Cardiac fibroblast (primary cell): ENCODE data around the gene KRT5.
A peak's percentile ranks its signal among the peaks of the same experiment; 100 is the strongest.

ENCODE experiments used
- DNase-seq, 2 donors: peaks; one replicate each; pipeline versions ENCODE4 v3.0.0 to v3.0.0-alpha.2; 2010; ENCODE audit warnings: low read depth in 2 of 2
- H3K4me3 ChIP-seq, 2 donors: replicated peaks in 1 of 2; 1 replicate in 1 of 2; 2 replicates in 1 of 2; pipeline ENCODE4 v1.5.1; 2011; ENCODE audit warnings: low read depth in 2 of 2, low read length in 2 of 2, mild to moderate bottlenecking in 2 of 2, moderate library complexity in 1 of 2
- TF ChIP-seq, protein P1 (sequence below): IDR thresholded peaks from one replicate; pipeline ENCODE4 v1.5.1; 2011; ENCODE audit warnings: low read depth, mild to moderate bottlenecking, low read length, inconsistent platforms

The KRT5 gene

DNA sequence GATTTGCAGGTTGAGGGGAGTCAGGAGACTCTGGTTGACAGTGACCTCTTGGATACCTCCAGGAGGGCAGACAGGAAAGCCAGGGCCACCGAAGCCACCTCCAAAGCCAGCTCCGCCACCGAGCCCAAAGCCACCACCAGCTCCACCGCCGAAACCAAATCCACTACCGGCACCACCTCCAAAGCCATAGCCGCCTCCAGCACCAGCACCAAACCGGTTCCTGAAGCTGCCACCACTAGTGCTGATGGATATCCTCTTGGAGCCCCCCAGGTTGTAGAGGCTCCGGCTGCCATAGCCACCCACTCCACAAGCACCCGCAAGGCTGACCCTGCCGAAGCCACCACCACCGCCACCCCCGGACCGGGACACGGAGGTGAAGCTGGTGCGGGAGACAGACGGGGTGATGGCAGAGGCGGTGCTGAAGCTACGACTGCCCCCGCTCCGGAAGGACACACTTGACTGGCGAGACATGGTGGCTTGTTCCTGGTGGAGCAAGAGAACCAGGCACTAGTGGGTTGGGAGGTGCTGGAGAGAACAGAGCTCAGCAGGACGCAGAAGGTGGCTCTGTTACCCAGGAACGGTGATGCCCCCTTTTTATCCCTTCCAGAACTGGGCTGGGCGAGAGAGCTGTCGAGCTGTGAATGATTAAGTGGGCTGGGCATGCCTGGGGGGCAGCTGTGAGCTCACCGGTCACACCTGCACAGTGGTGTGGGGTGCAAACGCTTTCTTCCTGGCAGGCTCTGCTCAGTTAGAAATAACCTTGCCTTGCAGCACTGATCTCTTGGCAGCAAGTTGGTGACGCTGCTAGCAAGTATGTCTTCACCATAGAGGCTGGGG, at the start of gene KRT5:
KRT5 (minus strand) TSS at position 569 of the 837 bp plus-strand sequence; CDS start at position 471, 98 bp downstream.
- no peak for DNase-seq
- no peak within 1 kb of the TSS for H3K4me3 ChIP-seq

GRCh38 chr12:52568111-52568510, 47.9 kb upstream of the KRT5 start:
- TF ChIP-seq, protein P1, sequence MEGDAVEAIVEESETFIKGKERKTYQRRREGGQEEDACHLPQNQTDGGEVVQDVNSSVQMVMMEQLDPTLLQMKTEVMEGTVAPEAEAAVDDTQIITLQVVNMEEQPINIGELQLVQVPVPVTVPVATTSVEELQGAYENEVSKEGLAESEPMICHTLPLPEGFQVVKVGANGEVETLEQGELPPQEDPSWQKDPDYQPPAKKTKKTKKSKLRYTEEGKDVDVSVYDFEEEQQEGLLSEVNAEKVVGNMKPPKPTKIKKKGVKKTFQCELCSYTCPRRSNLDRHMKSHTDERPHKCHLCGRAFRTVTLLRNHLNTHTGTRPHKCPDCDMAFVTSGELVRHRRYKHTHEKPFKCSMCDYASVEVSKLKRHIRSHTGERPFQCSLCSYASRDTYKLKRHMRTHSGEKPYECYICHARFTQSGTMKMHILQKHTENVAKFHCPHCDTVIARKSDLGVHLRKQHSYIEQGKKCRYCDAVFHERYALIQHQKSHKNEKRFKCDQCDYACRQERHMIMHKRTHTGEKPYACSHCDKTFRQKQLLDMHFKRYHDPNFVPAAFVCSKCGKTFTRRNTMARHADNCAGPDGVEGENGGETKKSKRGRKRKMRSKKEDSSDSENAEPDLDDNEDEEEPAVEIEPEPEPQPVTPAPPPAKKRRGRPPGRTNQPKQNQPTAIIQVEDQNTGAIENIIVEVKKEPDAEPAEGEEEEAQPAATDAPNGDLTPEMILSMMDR = no peak
- DNase-seq = no peak
- H3K4me3 ChIP-seq = no peak overlapping the region

More for the DNA sequence above, at the start of gene KRT5:
- TF ChIP-seq, protein P1 = no peak

DNA sequence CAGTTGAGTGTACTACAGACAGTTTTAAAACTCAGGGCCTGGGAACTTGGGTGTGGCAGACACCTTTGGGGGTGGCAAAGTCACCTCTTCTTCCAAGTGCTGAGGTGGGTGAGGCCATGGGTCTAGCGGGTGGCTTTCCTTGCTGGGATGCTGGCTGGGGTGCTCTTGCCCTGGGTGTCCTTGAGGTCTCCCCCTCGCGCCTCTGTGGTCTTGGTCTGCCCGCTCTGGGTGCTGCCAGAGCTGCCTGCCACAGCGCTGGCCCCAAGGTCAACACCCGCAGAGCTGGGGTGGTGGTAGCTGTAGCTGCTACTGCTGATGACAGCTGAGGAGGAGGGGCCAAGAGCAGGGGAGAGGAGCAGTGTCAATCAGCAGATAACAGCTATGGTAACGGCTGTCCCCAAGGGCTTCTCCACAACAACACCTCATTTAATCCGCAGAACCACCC, 46.7 kb upstream of the KRT5 start:
- TF ChIP-seq, protein P1 = no peak
- H3K4me3 ChIP-seq = no peak overlapping the region
- no peak for DNase-seq

GRCh38 chr12:52564582-52564981, 44.4 kb upstream of the KRT5 start:
- no peak overlapping the region for H3K4me3 ChIP-seq
- TF ChIP-seq, protein P1 = no peak
- DNase-seq = no peak

- peak in 1 of 2 donors; percentile 23 for DNase-seq
- TF ChIP-seq, protein P1 = peak; percentile 48
- no peak overlapping the region for H3K4me3 ChIP-seq
These were observed 41.8 kb upstream of the KRT5 start for GRCh38 chr12:52561880-52562449.

DNA sequence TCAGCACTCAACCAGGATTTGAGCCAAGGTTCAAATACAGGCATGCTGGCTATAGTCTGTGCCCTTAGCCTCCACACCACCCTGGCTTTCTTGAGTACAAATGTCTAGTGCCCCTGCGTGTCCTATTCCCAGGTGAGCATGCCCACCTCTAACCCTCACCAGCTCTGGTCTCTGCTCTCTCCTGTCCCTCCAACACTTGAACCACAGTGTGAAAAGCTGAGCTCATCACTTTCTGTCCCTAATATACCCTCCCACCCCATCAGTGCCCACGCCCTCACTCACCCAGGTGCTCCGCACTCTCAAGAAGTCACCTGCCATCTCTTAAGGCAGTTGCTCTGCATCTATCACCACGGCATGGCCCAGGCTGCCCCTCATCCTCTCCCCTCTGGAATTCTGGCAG, 39.8 kb upstream of the KRT5 start:
- DNase-seq = no peak
- TF ChIP-seq, protein P1 = no peak
- no peak overlapping the region for H3K4me3 ChIP-seq
